HG02973 (cell line): ENCODE measurements around the gene B4GALT3.

Source experiments
- ATAC-seq: cut with Tn5 transposase; IDR thresholded peaks from one replicate; pipeline ENCODE4 v1.9.1; 2021; ENCODE audit warnings: moderate library complexity; ENCODE audit not compliant: unreplicated experiment

The B4GALT3 gene

GRCh38 chr1:161163793-161164192 is 13.5 kb downstream of the B4GALT3 start:
- ATAC-seq: no peak

DNA sequence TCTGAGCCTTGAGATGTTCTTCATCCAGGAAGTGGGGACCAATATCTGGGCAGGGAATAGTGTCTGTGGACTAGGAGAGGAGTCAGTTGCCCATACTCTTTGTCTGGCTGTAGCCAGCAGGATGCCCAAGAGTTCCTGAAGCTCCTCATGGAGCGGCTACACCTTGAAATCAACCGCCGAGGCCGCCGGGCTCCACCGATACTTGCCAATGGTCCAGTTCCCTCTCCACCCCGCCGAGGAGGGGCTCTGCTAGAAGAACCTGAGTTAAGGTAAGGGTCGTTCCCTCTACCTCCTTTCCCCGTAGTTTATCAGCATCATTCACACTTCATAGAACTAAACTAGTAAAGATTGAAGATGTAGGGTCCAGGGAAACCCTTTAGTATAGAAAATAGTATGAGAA is 14.5 kb downstream of the B4GALT3 start:
- no peak for ATAC-seq

- no peak for ATAC-seq
Observed at GRCh38 chr1:161162052-161162451, 15.3 kb downstream of the B4GALT3 start.

DNA sequence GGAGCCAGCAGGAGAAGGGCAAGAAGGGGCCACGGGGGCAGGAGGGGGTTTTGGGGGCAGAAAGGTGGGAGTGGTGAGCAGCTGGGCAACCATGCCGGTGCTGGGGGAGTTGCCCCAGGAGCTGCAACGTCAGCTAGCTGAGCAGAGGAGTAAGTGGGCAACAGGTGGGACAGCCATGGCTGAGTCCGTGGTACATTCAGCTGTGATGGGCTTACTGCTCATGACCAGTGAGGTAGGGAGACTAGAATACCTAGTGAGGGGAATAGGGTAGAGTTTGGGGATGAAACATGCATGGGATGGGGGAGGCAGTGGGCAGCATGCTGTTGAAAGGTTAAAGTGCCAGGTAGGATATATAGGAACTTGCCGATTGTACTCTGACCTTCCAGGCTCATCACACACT is 15.7 kb downstream of the B4GALT3 start:
- no peak for ATAC-seq

- no peak for ATAC-seq
Observed at GRCh38 chr1:161160671-161161145, 16.6 kb downstream of the B4GALT3 start.

DNA sequence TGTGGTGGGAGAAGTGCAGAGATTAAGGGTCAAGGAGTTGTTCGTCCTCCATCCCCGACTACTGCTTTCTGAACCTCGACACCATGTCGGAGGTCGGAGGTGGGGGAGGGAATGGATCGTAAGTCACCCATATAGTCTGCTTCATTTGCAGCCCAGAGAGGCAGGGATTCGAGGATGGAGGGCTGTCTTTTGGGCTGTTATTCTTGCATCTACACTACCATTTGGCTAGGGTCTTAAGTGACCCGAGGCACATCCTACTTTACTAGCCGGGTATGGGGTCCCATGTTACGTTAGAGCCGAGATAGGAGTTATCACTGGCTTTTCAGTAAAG is 17.4 kb downstream of the B4GALT3 start:
- ATAC-seq: no peak

- ATAC-seq: peak; percentile 64
Observed at GRCh38 chr1:161159087-161159912, 18.0 kb downstream of the B4GALT3 start, which contains the start of gene USP21. USP21 (plus strand) TSS chr1:161159500; CDS start chr1:161160641, 1,141 bp downstream.

DNA sequence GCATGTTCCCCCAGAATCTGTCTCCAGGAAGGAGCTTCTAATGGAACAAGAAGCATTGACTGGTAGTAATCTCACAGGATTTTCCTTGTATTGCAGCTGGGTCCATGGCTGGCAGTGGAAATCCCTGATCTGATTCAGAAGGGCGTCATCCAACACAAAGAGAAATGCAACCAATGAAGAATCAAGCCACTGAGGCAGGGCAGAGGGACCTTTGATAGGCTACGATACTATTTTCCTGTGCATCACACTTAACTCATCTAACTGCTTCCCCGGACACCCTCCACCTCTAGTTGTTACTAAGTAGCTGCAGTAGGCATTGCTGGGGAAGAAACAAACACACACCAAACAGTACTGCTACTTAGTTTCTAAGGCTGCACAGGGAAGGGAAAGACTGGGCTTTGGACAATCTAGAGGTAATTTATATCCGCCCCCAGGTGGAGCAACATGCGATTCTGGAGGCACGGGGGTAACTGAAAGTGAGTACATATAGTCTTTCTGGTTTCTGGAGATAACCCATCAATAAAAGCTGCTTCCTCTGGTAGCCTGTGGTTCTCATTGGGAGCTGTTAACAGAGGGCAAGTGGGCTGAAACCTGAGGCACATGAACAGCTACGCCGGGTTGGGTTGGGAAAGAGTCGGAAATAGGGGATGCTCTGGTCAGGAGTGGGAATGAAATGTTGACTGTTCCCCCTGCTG is 18.8 kb downstream of the B4GALT3 start:
- no peak for ATAC-seq

DNA sequence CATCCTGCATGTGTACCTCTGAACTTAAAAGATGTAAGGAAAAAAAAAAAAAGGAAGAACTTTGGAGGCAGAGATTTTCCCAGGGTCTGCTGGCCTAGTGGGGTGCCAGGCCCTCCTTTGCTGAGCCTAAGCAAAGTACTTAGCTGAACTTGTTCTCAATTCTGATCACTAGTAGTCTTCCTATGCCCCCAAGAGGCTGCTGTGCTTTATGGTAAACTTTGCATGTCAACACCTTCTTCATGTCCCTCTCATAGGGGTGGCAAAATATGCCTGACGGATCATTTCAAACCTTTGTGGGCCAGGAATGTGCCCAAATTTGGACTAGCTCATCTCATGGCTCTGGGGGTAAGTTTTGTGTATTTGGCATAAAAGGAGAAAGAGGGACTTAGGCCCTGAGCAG is 19.4 kb downstream of the B4GALT3 start:
- ATAC-seq: no peak

GRCh38 chr1:161153682-161154337 is 23.5 kb downstream of the B4GALT3 start, which contains the start of gene UFC1:
UFC1 (plus strand) TSS chr1:161153978; CDS start chr1:161153998, 20 bp downstream.
- ATAC-seq: peak; percentile 71

DNA sequence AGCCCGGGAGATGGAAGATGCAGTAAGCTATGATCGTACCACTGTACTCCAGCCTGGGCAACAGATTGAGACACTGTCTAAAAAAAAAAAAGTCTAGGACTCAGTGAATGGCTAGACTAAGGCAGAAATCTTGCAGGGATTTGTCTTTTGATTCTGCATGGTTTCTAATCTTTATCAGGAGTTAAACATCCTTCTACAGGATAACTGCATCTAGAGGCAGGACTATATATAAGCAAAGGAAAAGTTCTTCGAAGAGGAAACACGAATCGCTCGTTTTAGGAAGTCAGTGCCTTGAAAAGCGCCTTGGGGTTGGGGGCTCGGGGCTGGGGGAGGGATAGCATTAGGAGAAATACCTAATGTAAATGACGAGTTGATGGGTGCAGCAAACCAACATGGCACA is 24.1 kb downstream of the B4GALT3 start:
- no peak for ATAC-seq

GRCh38 chr1:161145832-161146231 is 31.5 kb downstream of the B4GALT3 start:
- ATAC-seq: no peak

GRCh38 chr1:161140755-161141400 is 36.4 kb downstream of the B4GALT3 start:
- no peak for ATAC-seq

- ATAC-seq: no peak
Observed at GRCh38 chr1:161139766-161140165, 37.5 kb downstream of the B4GALT3 start.

- no peak for ATAC-seq
Observed at GRCh38 chr1:161138431-161138830, 38.9 kb downstream of the B4GALT3 start.

DNA sequence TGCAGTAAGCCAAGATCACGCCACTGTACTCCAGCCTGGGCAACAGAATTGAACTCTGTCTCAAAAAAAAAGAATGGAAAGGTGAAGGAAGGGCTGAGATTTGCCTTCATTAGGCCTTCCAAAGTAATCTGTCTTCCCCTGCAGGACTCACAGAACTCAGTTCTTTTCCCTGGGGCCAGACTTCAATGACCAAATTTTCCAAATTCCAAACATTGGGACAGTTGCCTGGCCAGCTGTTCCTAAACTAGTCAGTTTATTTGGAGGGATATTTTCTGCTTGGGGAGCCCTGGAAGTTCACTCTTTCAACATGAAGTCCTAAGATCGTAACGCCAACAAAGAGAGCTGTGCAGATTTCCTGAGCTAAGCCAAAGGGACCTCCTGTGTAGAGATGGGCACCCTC is 39.4 kb downstream of the B4GALT3 start:
- ATAC-seq: no peak

- peak; percentile 10 for ATAC-seq
Observed at GRCh38 chr1:161133220-161133740, 44.0 kb downstream of the B4GALT3 start.

GRCh38 chr1:161132410-161133219 is 44.7 kb downstream of the B4GALT3 start, which contains the start of gene DEDD:
DEDD (minus strand) TSS chr1:161132667; CDS start chr1:161124462, 8,205 bp downstream.
- ATAC-seq: peak; percentile 88

DNA sequence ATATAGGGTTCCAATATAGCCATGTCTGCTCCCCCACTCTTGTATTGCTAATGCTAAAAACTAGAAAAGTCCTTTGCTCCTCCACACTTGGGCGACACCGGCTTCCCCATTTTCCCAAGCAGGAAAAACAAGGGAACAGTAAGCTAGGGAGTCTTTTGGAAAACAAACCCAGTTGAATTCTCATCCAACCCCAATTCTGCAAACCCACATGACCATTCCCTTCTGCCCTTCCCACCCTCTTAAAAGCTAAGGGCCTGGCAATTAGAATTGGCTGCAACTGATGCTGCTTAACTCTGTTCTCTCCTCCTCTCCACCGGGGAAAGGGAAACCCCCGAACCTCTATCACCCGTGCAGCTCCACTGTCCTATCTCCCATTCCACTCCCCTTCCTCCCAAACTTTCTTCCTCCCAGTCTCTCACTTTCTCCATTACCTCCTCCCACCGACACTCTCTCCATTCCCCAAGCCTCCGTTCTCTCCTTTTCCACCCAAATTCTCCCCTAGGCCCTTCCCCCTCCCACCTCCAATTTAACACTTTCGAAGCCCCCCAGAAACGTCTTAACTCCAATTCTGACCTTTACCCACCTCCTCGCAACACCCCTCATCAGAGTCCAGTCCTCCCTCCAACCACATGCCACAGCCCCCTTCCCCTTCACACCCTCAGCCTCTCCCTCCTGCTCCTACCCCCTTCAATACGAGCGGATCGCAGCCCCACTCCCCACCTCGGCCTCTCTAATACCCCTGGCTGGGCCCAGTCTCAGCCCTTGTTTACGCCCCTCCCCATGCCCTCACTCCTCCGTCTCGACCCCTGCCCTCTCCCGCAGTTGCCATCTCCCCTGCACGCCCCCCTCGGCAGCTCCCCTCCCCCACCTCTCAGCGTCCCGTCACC is 45.5 kb downstream of the B4GALT3 start:
- no peak for ATAC-seq
